Large intestine (tissue), 3 donors: ENCODE measurements around the gene TERC. TPM values are rescaled to one million over a fixed set of nuclear protein-coding genes. Genes with fewer than 3 reads are reported as not detected.
"Not testable (repeated sequence)": the region's sequence is repeated elsewhere in the genome, so short reads cannot be mapped to it uniquely, and the experiment has no call there.

Experiments
- DNase-seq, 2 donors: peaks; one replicate each; pipeline versions ENCODE4 v3.0.0 to v3.0.0-alpha.2; 2013
- H3K27ac ChIP-seq: one replicate; pipeline ENCODE4 v1.5.1; 2013; ENCODE audit warnings: low read length
- H3K27me3 ChIP-seq: 2 replicates; pipeline ENCODE4 v1.6.1; 2013; ENCODE audit warnings: low read length; ENCODE audit not compliant: control insufficient read depth, insufficient read depth
- H3K36me3 ChIP-seq: 2 replicates; pipeline ENCODE4 v1.6.1; 2013; ENCODE audit warnings: low read length; ENCODE audit not compliant: control insufficient read depth, insufficient read depth
- H3K4me1 ChIP-seq: one replicate; pipeline ENCODE4 v1.6.1; 2013; ENCODE audit warnings: low read length; ENCODE audit not compliant: control insufficient read depth, insufficient read depth
- H3K4me3 ChIP-seq: one replicate; pipeline ENCODE4 v1.5.1; 2013; ENCODE audit warnings: low read length
- H3K9me3 ChIP-seq: one replicate; pipeline ENCODE4 v1.6.1; 2013; ENCODE audit warnings: mild to moderate bottlenecking, low read depth, low read length, moderate library complexity; ENCODE audit not compliant: control insufficient read depth
- WGBS: methylation state at CpG from one replicate; pipeline ENCODE4 v1.1.5; 2013; ENCODE audit warnings: low lambda C conversion rate; ENCODE audit not compliant: insufficient coverage; 5-methylcytosine and 5-hydroxymethylcytosine counted together
- polyA plus RNA-seq: library from polyadenylated mRNA; unstranded; fragments of 120-200 nt; gene quantifications from one replicate; pipeline ENCODE4 v1.2.1, GENCODE V29; 2013

TERC gene
- polyA plus RNA-seq, 1 donor, result 1.1 TPM

- no peaks in the 10 kb centered on the region for H3K9me3 ChIP-seq
- WGBS, result 86% methylated on average over 1 of the region's 3 CpGs
Measured at GRCh38 chr3:169748670-169749069, 16.2 kb downstream of the TERC start.

GRCh38 chr3:169746924-169747323 is 17.9 kb downstream of the TERC start:
- Histone ChIP-seq H3K27me3 (peaks cover 4% of the 10 kb centered on the region), H3K36me3 (no peaks in the 10 kb centered on the region), H3K4me3 (no peak overlapping the region), H3K9me3 (no peaks in the 10 kb centered on the region), H3K27ac (no peak overlapping the region), H3K4me1 (no peaks in the 10 kb centered on the region)
- WGBS, result no CpG with 5 or more reads among the region's 6 CpGs
- DNase-seq, result no peak

More at GRCh38 chr3:169748670-169749069, 16.2 kb downstream of the TERC start:
- H3K4me1 ChIP-seq, result no peaks in the 10 kb centered on the region
- no peaks in the 10 kb centered on the region for H3K36me3 ChIP-seq
- H3K4me3 ChIP-seq, result no peak overlapping the region
- H3K27me3 ChIP-seq, result peaks cover 4% of the 10 kb centered on the region
- no peak for DNase-seq
- H3K27ac ChIP-seq, result no peak overlapping the region

GRCh38 chr3:169744366-169745054 is 20.4 kb downstream of the TERC start:
- no peak overlapping the region for H3K4me3 ChIP-seq
- H3K27me3 ChIP-seq, result peaks cover 4% of the 10 kb centered on the region
- no peak for DNase-seq
- no peaks in the 10 kb centered on the region for H3K4me1 ChIP-seq
- no peaks in the 10 kb centered on the region for H3K36me3 ChIP-seq
- H3K9me3 ChIP-seq, result no peaks in the 10 kb centered on the region
- no peak overlapping the region for H3K27ac ChIP-seq
- 50% methylated on average over 1 of the region's 1 CpG for WGBS

- Histone ChIP-seq H3K9me3 (peaks cover 5% of the 10 kb centered on the region), H3K27me3 (no peaks in the 10 kb centered on the region), H3K4me1 (no peaks in the 10 kb centered on the region), H3K27ac (no peak overlapping the region), H3K36me3 (no peaks in the 10 kb centered on the region), H3K4me3 (no peak overlapping the region)
- WGBS, result 56% methylated on average over 1 of the region's 2 CpGs
- no peak for DNase-seq
Measured at GRCh38 chr3:169739067-169739466, 25.8 kb downstream of the TERC start.

DNA sequence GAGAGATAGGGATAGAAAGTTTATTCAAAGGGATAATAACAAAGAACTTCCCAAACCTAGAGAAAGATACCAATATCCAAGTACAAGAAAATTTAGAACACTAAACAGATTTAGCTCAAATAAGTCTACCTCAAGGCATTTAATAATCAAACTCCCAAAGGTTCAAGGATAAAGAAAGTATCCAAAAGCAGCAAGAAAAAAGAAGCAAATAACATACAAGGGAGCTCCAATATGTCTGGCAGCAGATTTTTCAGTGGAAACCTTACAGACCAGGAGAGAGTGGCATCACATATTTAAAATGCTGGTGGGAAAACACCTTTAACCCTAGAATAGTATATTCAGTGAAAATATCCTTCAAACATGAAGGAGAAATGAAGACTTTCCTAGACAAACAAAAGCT is 33.0 kb downstream of the TERC start:
- H3K36me3 ChIP-seq, result not testable (repeated sequence)

GRCh38 chr3:169722724-169723123 is 42.1 kb downstream of the TERC start:
- Histone ChIP-seq H3K4me1 (no peaks in the 10 kb centered on the region), H3K9me3 (no peaks in the 10 kb centered on the region), H3K4me3 (no peak overlapping the region), H3K27me3 (no peaks in the 10 kb centered on the region), H3K36me3 (no peaks in the 10 kb centered on the region), H3K27ac (no peak overlapping the region)
- DNase-seq, result no peak

More for the DNA sequence above, 33.0 kb downstream of the TERC start:
- not testable (repeated sequence) for H3K4me1 ChIP-seq, H3K27ac ChIP-seq, H3K4me3 ChIP-seq, DNase-seq, H3K9me3 ChIP-seq, H3K27me3 ChIP-seq

- H3K27ac ChIP-seq, DNase-seq, H3K9me3 ChIP-seq, H3K36me3 ChIP-seq, H3K4me1 ChIP-seq, H3K4me3 ChIP-seq, H3K27me3 ChIP-seq: not testable (repeated sequence)
- no CpG with 5 or more reads among the region's 4 CpGs for WGBS
Measured at GRCh38 chr3:169718415-169718814, 46.4 kb downstream of the TERC start.

Other genes starting within 250 kb of the TERC start
- 25.6 TPM for gene MECOM, start 101.3 kb downstream of the TERC start, polyA plus RNA-seq
- 12.8 TPM for gene ACTRT3, start 4.5 kb upstream of the TERC start, polyA plus RNA-seq
- gene MYNN, start 8.3 kb upstream of the TERC start, polyA plus RNA-seq, result 18.0 TPM
- gene LRRIQ4, start 47.8 kb upstream of the TERC start, polyA plus RNA-seq, result 0.07 TPM
- gene LRRC34, start 47.8 kb upstream of the TERC start, polyA plus RNA-seq, result 2.1 TPM
- 11.4 TPM for gene LRRC31, start 104.9 kb upstream of the TERC start, polyA plus RNA-seq
- not detected for gene SAMD7, start 146.5 kb upstream of the TERC start, polyA plus RNA-seq
- 98.0 TPM for gene SEC62, start 201.7 kb upstream of the TERC start, polyA plus RNA-seq